HepG2 (cell line): ENCODE results near the gene STIP1. TPM values are rescaled to one million over a fixed set of nuclear protein-coding genes. Genes with fewer than 3 reads are reported as not detected.

Experiments used
- IKZF1 ChIP-seq: fragments of 450-650 bp; IDR thresholded peaks from 2 replicates; pipeline ENCODE4 v1.7.1; 2016
- KLF6 ChIP-seq: IDR thresholded peaks from 2 replicates; pipeline ENCODE4 v1.8.0; 2016; ENCODE audit warnings: missing biosample characterization, missing genetic modification reagents
- KMT2B ChIP-seq: IDR thresholded peaks from 2 replicates; pipeline ENCODE4 v1.6.1; 2016; ENCODE audit warnings: missing genetic modification reagents, missing compliant biosample characterization
- NR2F2 ChIP-seq: IDR thresholded peaks from 2 replicates; pipeline ENCODE4 v1.6.1; 2012; ENCODE audit warnings: low read depth, inconsistent platforms, borderline replicate concordance
- SKIL ChIP-seq: sonication (generic); formaldehyde crosslinking; IDR thresholded peaks from 2 replicates; pipeline ENCODE4 v1.8.0; 2022; ENCODE audit warnings: missing genetic modification reagents, mild to moderate bottlenecking, moderate library complexity, borderline replicate concordance
- ZNF12 ChIP-seq: sonication (generic); formaldehyde crosslinking; IDR thresholded peaks from 2 replicates; pipeline ENCODE4 v1.5.0; 2020; ENCODE audit warnings: missing genetic modification reagents
- ZNF367 ChIP-seq: sonication (generic); formaldehyde crosslinking; IDR thresholded peaks from 2 replicates; pipeline ENCODE4 v1.4.0; 2020; ENCODE audit warnings: missing genetic modification reagents, borderline replicate concordance
- ZNF784 ChIP-seq: sonication (generic); formaldehyde crosslinking; IDR thresholded peaks from 2 replicates; pipeline ENCODE4 v1.5.1; 2020; ENCODE audit warnings: missing genetic modification reagents, mild to moderate bottlenecking, borderline replicate concordance
- polyA plus RNA-seq, 8 experiments: library from polyadenylated mRNA; depleted of rRNA in 3 of 8; stranded (reverse) in 7 of 8; unstranded in 1 of 8; fragments of >200 nt; fragmentation: Illumina TruSeq in 4 of 8; extraction: Trizol in 4 of 8; gene quantifications; 2 replicates each; pipeline versions ENCODE4 v1.2.1 to v1.2.3, GENCODE V29; 2011 to 2016; ENCODE audit warnings: low read depth in 4 of 8, missing spikeins in 1 of 8, mixed read lengths in 1 of 8; ENCODE audit not compliant: insufficient read depth in 1 of 8
- total RNA-seq, 5 experiments: library from RNA; depleted of rRNA; stranded (reverse); fragments of >200 nt; fragmentation: Illumina TruSeq; extraction: Trizol; gene quantifications; 2 replicates each; pipeline ENCODE4 v1.2.3, GENCODE V29; 2016; ENCODE audit warnings: low read depth in 1 of 5
- TF ChIP-seq, protein P1 (sequence below): sonication (generic); formaldehyde crosslinking; IDR thresholded peaks from 2 replicates; pipeline ENCODE4 v1.4.0; 2020; ENCODE audit warnings: missing genetic modification reagents
- TF ChIP-seq, protein P2 (sequence below): IDR thresholded peaks from 2 replicates; pipeline ENCODE4 v1.6.1; 2016; ENCODE audit warnings: low read depth, missing genetic modification reagents, missing compliant biosample characterization

STIP1 gene
- total and polyA plus RNA-seq, 2 of the 13 experiments (the other 11 are each of a cell fraction or from before 2014, with no cell fraction given), result 81.1 to 217 TPM

DNA sequence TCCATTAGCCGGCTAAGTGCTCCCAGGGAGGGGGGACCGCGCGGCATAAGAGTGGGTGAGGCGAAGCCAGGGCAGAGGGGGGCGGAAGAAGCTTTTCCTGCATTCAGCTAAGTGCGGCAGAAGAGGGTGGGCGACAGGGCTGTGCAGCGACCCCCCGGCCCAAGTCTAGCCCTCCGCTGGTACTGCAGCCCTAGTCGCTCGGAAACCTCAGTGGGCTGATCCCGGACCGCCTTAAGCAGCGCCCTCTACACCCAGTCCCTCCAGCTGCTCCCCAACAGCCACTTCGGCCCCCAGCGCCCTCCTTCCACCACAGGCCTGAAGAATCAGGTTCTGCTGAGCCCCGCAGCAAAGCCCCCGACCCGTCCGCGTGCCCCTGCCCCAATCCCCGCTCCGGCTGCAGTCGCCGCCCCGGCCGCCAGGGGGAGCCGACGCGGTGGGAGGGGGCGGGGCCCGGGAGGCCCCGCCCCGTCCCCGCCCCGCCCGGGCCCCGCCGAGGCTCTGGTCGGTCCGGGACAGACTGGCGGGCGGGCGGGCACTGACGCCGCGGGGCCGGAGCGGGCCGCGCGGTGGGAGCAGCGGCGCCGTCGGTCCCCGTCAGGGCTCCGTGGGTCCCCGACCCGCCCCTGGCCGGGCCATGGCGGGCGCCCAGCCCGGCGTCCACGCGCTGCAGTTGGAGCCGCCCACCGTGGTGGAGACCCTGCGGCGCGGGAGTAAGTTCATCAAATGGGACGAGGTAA, 65.2 kb downstream of the STIP1 start, which contains the start of gene PLCB3 (continued):
- no peak for TF ChIP-seq ZNF12 (CRISPR knock-in tag)
- no peak for TF ChIP-seq ZNF784
- TF ChIP-seq, protein P1, sequence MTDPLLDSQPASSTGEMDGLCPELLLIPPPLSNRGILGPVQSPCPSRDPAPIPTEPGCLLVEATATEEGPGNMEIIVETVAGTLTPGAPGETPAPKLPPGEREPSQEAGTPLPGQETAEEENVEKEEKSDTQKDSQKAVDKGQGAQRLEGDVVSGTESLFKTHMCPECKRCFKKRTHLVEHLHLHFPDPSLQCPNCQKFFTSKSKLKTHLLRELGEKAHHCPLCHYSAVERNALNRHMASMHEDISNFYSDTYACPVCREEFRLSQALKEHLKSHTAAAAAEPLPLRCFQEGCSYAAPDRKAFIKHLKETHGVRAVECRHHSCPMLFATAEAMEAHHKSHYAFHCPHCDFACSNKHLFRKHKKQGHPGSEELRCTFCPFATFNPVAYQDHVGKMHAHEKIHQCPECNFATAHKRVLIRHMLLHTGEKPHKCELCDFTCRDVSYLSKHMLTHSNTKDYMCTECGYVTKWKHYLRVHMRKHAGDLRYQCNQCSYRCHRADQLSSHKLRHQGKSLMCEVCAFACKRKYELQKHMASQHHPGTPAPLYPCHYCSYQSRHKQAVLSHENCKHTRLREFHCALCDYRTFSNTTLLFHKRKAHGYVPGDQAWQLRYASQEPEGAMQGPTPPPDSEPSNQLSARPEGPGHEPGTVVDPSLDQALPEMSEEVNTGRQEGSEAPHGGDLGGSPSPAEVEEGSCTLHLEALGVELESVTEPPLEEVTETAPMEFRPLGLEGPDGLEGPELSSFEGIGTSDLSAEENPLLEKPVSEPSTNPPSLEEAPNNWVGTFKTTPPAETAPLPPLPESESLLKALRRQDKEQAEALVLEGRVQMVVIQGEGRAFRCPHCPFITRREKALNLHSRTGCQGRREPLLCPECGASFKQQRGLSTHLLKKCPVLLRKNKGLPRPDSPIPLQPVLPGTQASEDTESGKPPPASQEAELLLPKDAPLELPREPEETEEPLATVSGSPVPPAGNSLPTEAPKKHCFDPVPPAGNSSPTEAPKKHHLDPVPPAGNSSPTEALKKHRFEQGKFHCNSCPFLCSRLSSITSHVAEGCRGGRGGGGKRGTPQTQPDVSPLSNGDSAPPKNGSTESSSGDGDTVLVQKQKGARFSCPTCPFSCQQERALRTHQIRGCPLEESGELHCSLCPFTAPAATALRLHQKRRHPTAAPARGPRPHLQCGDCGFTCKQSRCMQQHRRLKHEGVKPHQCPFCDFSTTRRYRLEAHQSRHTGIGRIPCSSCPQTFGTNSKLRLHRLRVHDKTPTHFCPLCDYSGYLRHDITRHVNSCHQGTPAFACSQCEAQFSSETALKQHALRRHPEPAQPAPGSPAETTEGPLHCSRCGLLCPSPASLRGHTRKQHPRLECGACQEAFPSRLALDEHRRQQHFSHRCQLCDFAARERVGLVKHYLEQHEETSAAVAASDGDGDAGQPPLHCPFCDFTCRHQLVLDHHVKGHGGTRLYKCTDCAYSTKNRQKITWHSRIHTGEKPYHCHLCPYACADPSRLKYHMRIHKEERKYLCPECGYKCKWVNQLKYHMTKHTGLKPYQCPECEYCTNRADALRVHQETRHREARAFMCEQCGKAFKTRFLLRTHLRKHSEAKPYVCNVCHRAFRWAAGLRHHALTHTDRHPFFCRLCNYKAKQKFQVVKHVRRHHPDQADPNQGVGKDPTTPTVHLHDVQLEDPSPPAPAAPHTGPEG, result peak; percentile 81; the same call in 1 of the 2 replicates
- no peak for TF ChIP-seq IKZF1
- TF ChIP-seq SKIL, result no peak
- TF ChIP-seq NR2F2, result no peak
- no peak for TF ChIP-seq ZNF367
- TF ChIP-seq, protein P2, sequence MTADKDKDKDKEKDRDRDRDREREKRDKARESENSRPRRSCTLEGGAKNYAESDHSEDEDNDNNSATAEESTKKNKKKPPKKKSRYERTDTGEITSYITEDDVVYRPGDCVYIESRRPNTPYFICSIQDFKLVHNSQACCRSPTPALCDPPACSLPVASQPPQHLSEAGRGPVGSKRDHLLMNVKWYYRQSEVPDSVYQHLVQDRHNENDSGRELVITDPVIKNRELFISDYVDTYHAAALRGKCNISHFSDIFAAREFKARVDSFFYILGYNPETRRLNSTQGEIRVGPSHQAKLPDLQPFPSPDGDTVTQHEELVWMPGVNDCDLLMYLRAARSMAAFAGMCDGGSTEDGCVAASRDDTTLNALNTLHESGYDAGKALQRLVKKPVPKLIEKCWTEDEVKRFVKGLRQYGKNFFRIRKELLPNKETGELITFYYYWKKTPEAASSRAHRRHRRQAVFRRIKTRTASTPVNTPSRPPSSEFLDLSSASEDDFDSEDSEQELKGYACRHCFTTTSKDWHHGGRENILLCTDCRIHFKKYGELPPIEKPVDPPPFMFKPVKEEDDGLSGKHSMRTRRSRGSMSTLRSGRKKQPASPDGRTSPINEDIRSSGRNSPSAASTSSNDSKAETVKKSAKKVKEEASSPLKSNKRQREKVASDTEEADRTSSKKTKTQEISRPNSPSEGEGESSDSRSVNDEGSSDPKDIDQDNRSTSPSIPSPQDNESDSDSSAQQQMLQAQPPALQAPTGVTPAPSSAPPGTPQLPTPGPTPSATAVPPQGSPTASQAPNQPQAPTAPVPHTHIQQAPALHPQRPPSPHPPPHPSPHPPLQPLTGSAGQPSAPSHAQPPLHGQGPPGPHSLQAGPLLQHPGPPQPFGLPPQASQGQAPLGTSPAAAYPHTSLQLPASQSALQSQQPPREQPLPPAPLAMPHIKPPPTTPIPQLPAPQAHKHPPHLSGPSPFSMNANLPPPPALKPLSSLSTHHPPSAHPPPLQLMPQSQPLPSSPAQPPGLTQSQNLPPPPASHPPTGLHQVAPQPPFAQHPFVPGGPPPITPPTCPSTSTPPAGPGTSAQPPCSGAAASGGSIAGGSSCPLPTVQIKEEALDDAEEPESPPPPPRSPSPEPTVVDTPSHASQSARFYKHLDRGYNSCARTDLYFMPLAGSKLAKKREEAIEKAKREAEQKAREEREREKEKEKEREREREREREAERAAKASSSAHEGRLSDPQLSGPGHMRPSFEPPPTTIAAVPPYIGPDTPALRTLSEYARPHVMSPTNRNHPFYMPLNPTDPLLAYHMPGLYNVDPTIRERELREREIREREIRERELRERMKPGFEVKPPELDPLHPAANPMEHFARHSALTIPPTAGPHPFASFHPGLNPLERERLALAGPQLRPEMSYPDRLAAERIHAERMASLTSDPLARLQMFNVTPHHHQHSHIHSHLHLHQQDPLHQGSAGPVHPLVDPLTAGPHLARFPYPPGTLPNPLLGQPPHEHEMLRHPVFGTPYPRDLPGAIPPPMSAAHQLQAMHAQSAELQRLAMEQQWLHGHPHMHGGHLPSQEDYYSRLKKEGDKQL (CRISPR knock-in tag), result no peak
- TF ChIP-seq KMT2B, result no peak
- TF ChIP-seq KLF6 (CRISPR knock-in tag), result peak; percentile 25; the same call in 1 of the 2 replicates
